HG03045 (cell line): Measurements from ENCODE around the gene APC2.

Experiments
- ATAC-seq: cut with Tn5 transposase; IDR thresholded peaks from one replicate; pipeline ENCODE4 v1.9.1; 2021; ENCODE audit warnings: mild to moderate bottlenecking, moderate library complexity; ENCODE audit not compliant: unreplicated experiment

The APC2 gene

GRCh38 chr19:1445185-1445931, 4.6 kb upstream of the APC2 start:
- ATAC-seq, result no peak

- no peak for ATAC-seq
These were observed 3.8 kb upstream of the APC2 start for GRCh38 chr19:1445932-1446712.

GRCh38 chr19:1446713-1447481, 3.0 kb upstream of the APC2 start:
- no peak for ATAC-seq

- no peak for ATAC-seq
These were observed 2.4 kb upstream of the APC2 start for GRCh38 chr19:1447504-1447903.

GRCh38 chr19:1447944-1448343, 2.0 kb upstream of the APC2 start:
- no peak for ATAC-seq

- no peak for ATAC-seq
These were observed 1.1 kb downstream of the APC2 start for GRCh38 chr19:1450735-1451731.

- ATAC-seq, result no peak
These were observed 2.2 kb downstream of the APC2 start for GRCh38 chr19:1451916-1452801.

- ATAC-seq, result no peak
These were observed 3.0 kb downstream of the APC2 start for GRCh38 chr19:1452802-1453524.

GRCh38 chr19:1453525-1454364, 3.8 kb downstream of the APC2 start:
- no peak for ATAC-seq

GRCh38 chr19:1455002-1455335, 5.0 kb downstream of the APC2 start:
- ATAC-seq, result no peak

GRCh38 chr19:1455336-1456120, 5.6 kb downstream of the APC2 start:
- ATAC-seq, result no peak

- ATAC-seq, result no peak
These were observed 6.4 kb downstream of the APC2 start for GRCh38 chr19:1456121-1456900.

- no peak for ATAC-seq
These were observed 7.3 kb downstream of the APC2 start for GRCh38 chr19:1457031-1457739.

GRCh38 chr19:1457892-1458291, 8.0 kb downstream of the APC2 start:
- no peak for ATAC-seq

GRCh38 chr19:1459479-1459878, 9.6 kb downstream of the APC2 start:
- ATAC-seq, result no peak
